HUES6 (cell line): ENCODE results near the gene MFSD2B.

ENCODE experiments used
- H3K27ac ChIP-seq: 2 replicates; pipeline ENCODE4 v1.7.0; 2013; ENCODE audit warnings: low read depth, mild to moderate bottlenecking, low read length, inconsistent platforms
- H3K27me3 ChIP-seq: 2 replicates; pipeline ENCODE4 v1.6.1; 2013; ENCODE audit warnings: low read length; ENCODE audit not compliant: control insufficient read depth, insufficient read depth
- H3K36me3 ChIP-seq: 2 replicates; pipeline ENCODE4 v1.6.1; 2013; ENCODE audit warnings: low read length; ENCODE audit not compliant: control insufficient read depth, insufficient read depth
- H3K4me1 ChIP-seq: 2 replicates; pipeline ENCODE4 v1.6.1; 2013; ENCODE audit warnings: low read length; ENCODE audit not compliant: control insufficient read depth, insufficient read depth
- H3K4me3 ChIP-seq: 2 replicates; pipeline ENCODE4 v1.5.1; 2013; ENCODE audit warnings: low read depth, low read length
- H3K9ac ChIP-seq: one replicate; pipeline ENCODE4 v1.6.1; 2013; ENCODE audit warnings: mild to moderate bottlenecking, low read length
- H3K9me3 ChIP-seq: 2 replicates; pipeline ENCODE4 v1.6.1; 2013; ENCODE audit warnings: low read depth, low read length; ENCODE audit not compliant: control insufficient read depth, insufficient read depth

The MFSD2B gene

GRCh38 chr2:24054366-24055010 lies 44.6 kb downstream of the MFSD2B start:
- Histone ChIP-seq H3K4me3 (no peak overlapping the region), H3K36me3 (peaks cover 23% of the 10 kb centered on the region), H3K9ac (no peak overlapping the region), H3K9me3 (no peaks in the 10 kb centered on the region), H3K4me1 (no peaks in the 10 kb centered on the region), H3K27me3 (no peaks in the 10 kb centered on the region), H3K27ac (no peak overlapping the region)

GRCh38 chr2:24055750-24056149 lies 45.9 kb downstream of the MFSD2B start:
- Histone ChIP-seq H3K4me3 (no peak overlapping the region), H3K27me3 (no peaks in the 10 kb centered on the region), H3K36me3 (peaks cover 23% of the 10 kb centered on the region)

GRCh38 chr2:24058564-24059271 lies 48.8 kb downstream of the MFSD2B start:
- H3K4me1 ChIP-seq, result no peaks in the 10 kb centered on the region
- no peak overlapping the region for H3K9ac ChIP-seq
- peaks cover 44% of the 10 kb centered on the region for H3K36me3 ChIP-seq
- H3K27me3 ChIP-seq, result no peaks in the 10 kb centered on the region
- H3K9me3 ChIP-seq, result no peaks in the 10 kb centered on the region
- no peak overlapping the region for H3K27ac ChIP-seq
- no peak overlapping the region for H3K4me3 ChIP-seq

More at GRCh38 chr2:24055750-24056149, 45.9 kb downstream of the MFSD2B start:
- Histone ChIP-seq H3K9me3 (no peaks in the 10 kb centered on the region), H3K4me1 (no peaks in the 10 kb centered on the region), H3K27ac (no peak overlapping the region), H3K9ac (no peak overlapping the region)

- peaks cover 77% of the 10 kb centered on the region for H3K36me3 ChIP-seq
- H3K4me3 ChIP-seq, result no peak overlapping the region
- H3K9ac ChIP-seq, result no peak overlapping the region
- no peaks in the 10 kb centered on the region for H3K4me1 ChIP-seq
- H3K27ac ChIP-seq, result no peak overlapping the region
- no peaks in the 10 kb centered on the region for H3K9me3 ChIP-seq
- no peaks in the 10 kb centered on the region for H3K27me3 ChIP-seq
Observed at GRCh38 chr2:24065341-24065740, 55.5 kb downstream of the MFSD2B start.

GRCh38 chr2:24072259-24072658 lies 62.4 kb downstream of the MFSD2B start:
- peaks cover 51% of the 10 kb centered on the region for H3K36me3 ChIP-seq

GRCh38 chr2:24073816-24074215 lies 63.9 kb downstream of the MFSD2B start:
- H3K9me3 ChIP-seq, result no peaks in the 10 kb centered on the region
- H3K27ac ChIP-seq, result no peak overlapping the region
- no peaks in the 10 kb centered on the region for H3K27me3 ChIP-seq
- H3K4me1 ChIP-seq, result peaks cover 5% of the 10 kb centered on the region
- H3K36me3 ChIP-seq, result peaks cover 37% of the 10 kb centered on the region
- no peak overlapping the region for H3K9ac ChIP-seq
- H3K4me3 ChIP-seq, result no peak overlapping the region

More at GRCh38 chr2:24072259-24072658, 62.4 kb downstream of the MFSD2B start:
- Histone ChIP-seq H3K9me3 (no peaks in the 10 kb centered on the region), H3K4me1 (no peaks in the 10 kb centered on the region), H3K9ac (no peak overlapping the region), H3K27me3 (no peaks in the 10 kb centered on the region), H3K27ac (no peak overlapping the region), H3K4me3 (no peak overlapping the region)

- H3K4me3 ChIP-seq, result peak overlapping the region; percentile 83
- peak overlapping the region; percentile 84 for H3K9ac ChIP-seq
- no peaks in the 10 kb centered on the region for H3K27me3 ChIP-seq
- H3K27ac ChIP-seq, result no peak overlapping the region
- peaks cover 5% of the 10 kb centered on the region for H3K4me1 ChIP-seq
- no peaks in the 10 kb centered on the region for H3K9me3 ChIP-seq
- peaks cover 31% of the 10 kb centered on the region for H3K36me3 ChIP-seq
Observed at GRCh38 chr2:24075259-24075658, 65.4 kb downstream of the MFSD2B start.
